GM12874 (cell line): Measurements from ENCODE around the gene CD4.

ENCODE experiments used
- CTCF ChIP-seq: IDR thresholded peaks from 2 replicates; pipeline ENCODE4 v1.5.1; 2011; ENCODE audit warnings: low read depth, mild to moderate bottlenecking, control low read depth, low read length, moderate library complexity; ENCODE audit not compliant: insufficient read depth

Gene CD4

GRCh38 chr12:6837370-6838060 lies 48.2 kb downstream of the CD4 start:
- no peak for TF ChIP-seq CTCF

- TF ChIP-seq CTCF = no peak
Measured at GRCh38 chr12:6838854-6839253, 49.5 kb downstream of the CD4 start.

- TF ChIP-seq CTCF = no peak
Measured at GRCh38 chr12:6839482-6840201, 50.3 kb downstream of the CD4 start.

GRCh38 chr12:6840330-6840729 lies 51.0 kb downstream of the CD4 start:
- TF ChIP-seq CTCF = no peak

- no peak for TF ChIP-seq CTCF
Measured at GRCh38 chr12:6840761-6841515, 51.6 kb downstream of the CD4 start, which contains the start of gene GNB3. Gene GNB3, plus strand, starts transcription at chr12:6840925. Its CDS starts 363 bp downstream, at chr12:6841288.

GRCh38 chr12:6842075-6842474 lies 52.7 kb downstream of the CD4 start:
- no peak for TF ChIP-seq CTCF
